Upper lobe of right lung (tissue), 1 donor: ENCODE results near the gene GPC5. TPM values are rescaled to one million over a fixed set of nuclear protein-coding genes. Genes with fewer than 3 reads are reported as not detected.
"Not testable (repeated sequence)": the region's sequence is repeated elsewhere in the genome, so short reads cannot be mapped to it uniquely, and the experiment has no call there.

Experiments
- ATAC-seq: fragments of 200-7000 bp; cut with Tn5 transposase; one replicate; pipeline ENCODE4 v1.9.1; 2020; ENCODE audit warnings: mild to moderate bottlenecking, moderate library complexity
- DNase-seq: peaks from one replicate; pipeline ENCODE4 v3.0.0-alpha.2; 2020
- H3K27ac ChIP-seq: fragments of 200-600 bp; one replicate; pipeline ENCODE4 v1.8.0; 2022
- H3K27me3 ChIP-seq: fragments of 200-600 bp; one replicate; pipeline ENCODE4 v1.8.0; 2022; ENCODE audit warnings: mild to moderate bottlenecking
- H3K36me3 ChIP-seq: fragments of 200-600 bp; one replicate; pipeline ENCODE4 v1.8.0; 2022
- H3K4me1 ChIP-seq: fragments of 200-600 bp; one replicate; pipeline ENCODE4 v1.8.0; 2022
- H3K4me3 ChIP-seq: fragments of 200-600 bp; one replicate; pipeline ENCODE4 v1.8.0; 2022; ENCODE audit warnings: mild to moderate bottlenecking
- H3K9me3 ChIP-seq: fragments of 200-600 bp; one replicate; pipeline ENCODE4 v1.8.0; 2022
- CTCF ChIP-seq: fragments of 200-600 bp; IDR thresholded peaks from one replicate; pipeline ENCODE4 v1.8.0; 2022; ENCODE audit warnings: antibody characterized with exemption
- intact Hi-C: fragments of 100-400 bp; cut with DNase I; formaldehyde crosslinking; loops from one replicate; pipeline ENCODE4 v1.11.0; 2022
- total RNA-seq: library from RNA; stranded (reverse); fragmentation: NEBNext Ultra II Directional; extraction: Animal tissue kit (Norgen Biotek cat#: 25700); gene quantifications from one replicate; pipeline ENCODE4 v1.2.1, GENCODE V29; 2021
- donor health status: DM: no; HTN: yes; CAD: no; lungs with severe emphysema.

Gene GPC5
- total RNA-seq, 1 donor from 2014 or later, result 8.1 TPM

GRCh38 chr13:92535222-92536006 is 1137.0 kb downstream of the GPC5 start:
- no peak for TF ChIP-seq CTCF
- Histone ChIP-seq H3K4me1 (no peaks in the 10 kb centered on the region), H3K27me3 (no peaks in the 10 kb centered on the region), H3K36me3 (no peaks in the 10 kb centered on the region), H3K27ac (no peak overlapping the region), H3K4me3 (no peak overlapping the region), H3K9me3 (no peaks in the 10 kb centered on the region)
- no peak for ATAC-seq
- DNase-seq, result no peak
- intact Hi-C loops, result no loop called here

- Histone ChIP-seq H3K27me3 (no peaks in the 10 kb centered on the region), H3K27ac (no peak overlapping the region), H3K9me3 (no peaks in the 10 kb centered on the region), H3K4me1 (no peaks in the 10 kb centered on the region), H3K36me3 (no peaks in the 10 kb centered on the region), H3K4me3 (no peak overlapping the region)
- intact Hi-C loops, result no loop called here
- ATAC-seq, result no peak
- no peak for DNase-seq
- no peak for TF ChIP-seq CTCF
These were observed 1139.0 kb downstream of the GPC5 start for GRCh38 chr13:92537471-92537870.

GRCh38 chr13:92538164-92538563 is 1139.7 kb downstream of the GPC5 start:
- no peaks in the 10 kb centered on the region for H3K36me3 ChIP-seq
- intact Hi-C loops, result no loop called here
- no peak for ATAC-seq

GRCh38 chr13:92539148-92539547 is 1140.7 kb downstream of the GPC5 start:
- DNase-seq, H3K36me3 ChIP-seq, H3K4me3 ChIP-seq, intact Hi-C loops, ATAC-seq, H3K27me3 ChIP-seq, H3K4me1 ChIP-seq, H3K9me3 ChIP-seq, H3K27ac ChIP-seq: not testable (repeated sequence)

More at GRCh38 chr13:92538164-92538563, 1139.7 kb downstream of the GPC5 start:
- H3K4me1 ChIP-seq, result no peaks in the 10 kb centered on the region
- H3K27ac ChIP-seq, result no peak overlapping the region
- H3K27me3 ChIP-seq, result no peaks in the 10 kb centered on the region
- H3K9me3 ChIP-seq, result no peaks in the 10 kb centered on the region
- no peak overlapping the region for H3K4me3 ChIP-seq
- no peak for DNase-seq
- TF ChIP-seq CTCF, result no peak

- Histone ChIP-seq H3K36me3 (no peaks in the 10 kb centered on the region), H3K4me1 (no peaks in the 10 kb centered on the region), H3K27ac (no peak overlapping the region), H3K9me3 (no peaks in the 10 kb centered on the region), H3K4me3 (no peak overlapping the region), H3K27me3 (no peaks in the 10 kb centered on the region)
- TF ChIP-seq CTCF, result no peak
- DNase-seq, result no peak
- ATAC-seq, result no peak
- intact Hi-C loops, result no loop called here
These were observed 1148.8 kb downstream of the GPC5 start for GRCh38 chr13:92547266-92547665.

GRCh38 chr13:92549276-92549675 is 1150.9 kb downstream of the GPC5 start:
- H3K4me3 ChIP-seq, result no peak overlapping the region
- no peaks in the 10 kb centered on the region for H3K36me3 ChIP-seq
- H3K27ac ChIP-seq, result no peak overlapping the region
- H3K9me3 ChIP-seq, result no peaks in the 10 kb centered on the region
- no peaks in the 10 kb centered on the region for H3K27me3 ChIP-seq
- intact Hi-C loops, result no loop called here
- ATAC-seq, result no peak
- H3K4me1 ChIP-seq, result no peaks in the 10 kb centered on the region
- DNase-seq, result no peak
- no peak for TF ChIP-seq CTCF
